ENCODE measurements around the gene CYBC1. TPM values are rescaled to one million over a fixed set of nuclear protein-coding genes. Genes with fewer than 3 reads are reported as not detected.

The CYBC1 gene
- polyA plus RNA-seq (2013, experiment 1 of 2): 42.0 TPM
- polyA plus RNA-seq (2013, experiment 2 of 2): 41.3 TPM

DNA sequence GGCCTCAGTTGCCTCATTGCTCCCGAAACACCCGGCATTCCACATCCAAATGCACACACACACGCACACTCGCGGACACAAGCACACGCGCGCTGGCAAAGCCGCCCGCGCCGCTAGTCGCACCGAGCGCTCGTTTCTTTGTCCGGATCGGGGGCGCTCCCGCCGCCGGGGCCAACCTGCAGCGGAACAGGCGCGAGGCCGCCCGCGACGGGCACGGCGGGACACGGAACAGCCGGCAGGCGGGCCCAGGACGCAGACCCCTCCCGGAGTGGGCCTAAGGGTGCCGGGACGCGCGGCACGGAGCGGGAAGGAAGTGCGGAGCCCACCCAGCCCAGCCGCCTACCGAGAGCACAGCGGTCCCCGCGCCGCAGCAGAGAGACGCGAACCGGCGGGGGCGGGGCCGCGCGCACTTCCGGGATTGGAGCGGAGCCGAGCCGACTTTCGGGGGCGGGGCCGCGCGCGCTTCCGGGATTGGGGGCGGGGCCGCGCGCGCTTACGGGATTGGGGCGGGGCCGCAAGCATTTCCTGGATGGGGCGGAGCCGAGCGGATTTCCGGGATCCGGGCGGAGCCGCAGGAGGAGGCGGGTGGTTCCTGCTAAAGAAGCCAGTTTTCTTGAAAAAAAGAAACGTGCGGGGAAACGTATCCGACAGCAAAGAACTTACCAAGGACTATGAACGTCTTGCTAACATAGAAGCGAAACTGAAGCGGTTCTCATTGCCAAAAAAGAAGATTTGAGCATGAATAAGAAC, at the start of gene CYBC1:
Gene CYBC1 (minus strand): TSS at position 396 of the 750 bp plus-strand sequence. CDS start 1,498 bp downstream, outside the sequence.
- Histone ChIP-seq H3K4me1 (ENCODE audit: control insufficient read depth in 2 of 2, insufficient read depth in 1 of 2, low read depth in 1 of 2, low read length in 2 of 2) (peaks cover 10 to 16% of the 10 kb centered on the region in 2 donors), H3K4ac (ENCODE audit: low read length) (peak within 1 kb of the TSS; percentile 66), H3K9ac (ENCODE audit: low read depth, low read length, poor library complexity) (peak within 1 kb of the TSS; percentile 96), H3K27ac (replicated peaks; ENCODE audit: low read length) (peak within 1 kb of the TSS; percentile 27), H2BK5ac (ENCODE audit: low read length) (peak within 1 kb of the TSS; percentile 87), H3K4me3 (ENCODE audit: low read length in 2 of 2) (peak within 1 kb of the TSS; percentile 91 to 99), H2BK12ac (ENCODE audit: low read length) (peak within 1 kb of the TSS; percentile 63), H3K79me1 (ENCODE audit: low read depth, low read length) (peaks cover 19% of the 10 kb centered on the region), H4K8ac (ENCODE audit: low read depth, low read length) (no peak within 1 kb of the TSS), H4K91ac (ENCODE audit: low read depth, low read length, poor library complexity) (no peak within 1 kb of the TSS), H2BK15ac (ENCODE audit: low read length) (no peak within 1 kb of the TSS), H2BK120ac (ENCODE audit: low read depth, low read length) (no peak within 1 kb of the TSS), H3K18ac (ENCODE audit: low read length) (peak within 1 kb of the TSS; percentile 99), H3K23ac (ENCODE audit: low read depth, low read length, poor library complexity) (peak within 1 kb of the TSS; percentile 89), H2AK5ac (ENCODE audit: low read depth, low read length) (peak within 1 kb of the TSS; percentile 96), H2AFZ (ENCODE audit: low read length) (peak within 1 kb of the TSS; percentile 93), H3K14ac (ENCODE audit: low read length) (peak within 1 kb of the TSS; percentile 94), H3K4me2 (ENCODE audit: insufficient read depth, low read length, poor library complexity, severe bottlenecking) (peak within 1 kb of the TSS; percentile 64), H3K27me3 (ENCODE audit: control insufficient read depth in 3 of 3, insufficient read depth in 3 of 3, low read depth in 1 of 3, low read length in 3 of 3) (no peaks in the 10 kb centered on the region), H3K9me3 (replicated peaks in 1 of 2; ENCODE audit: control insufficient read depth in 2 of 2, insufficient read depth in 1 of 2, low read depth in 1 of 2, low read length in 2 of 2) (peaks cover 2 to 13% of the 10 kb centered on the region in 2 donors), H3K36me3 (replicated peaks in 1 of 2; ENCODE audit: control insufficient read depth in 2 of 2, insufficient read depth in 2 of 2, low read length in 2 of 2) (peaks cover 4 to 31% of the 10 kb centered on the region in 2 donors)
- peak; percentile 92 for DNase-seq (ENCODE audit: low spot score)
- no CpG with 5 or more reads among the region's 91 CpGs for WGBS, 2 donors (ENCODE audit: extremely low coverage in 2 of 2, insufficient read length in 2 of 2, insufficient replicate concordance in 1 of 2)

- DNase-seq (ENCODE audit: low spot score): peak; percentile 40
- no peak overlapping the region for H3K23ac ChIP-seq (ENCODE audit: low read depth, low read length, poor library complexity)
- peaks cover 0 to 10% of the 10 kb centered on the region in 2 donors for H3K4me1 ChIP-seq (ENCODE audit: control insufficient read depth in 2 of 2, insufficient read depth in 1 of 2, low read depth in 1 of 2, low read length in 2 of 2)
- peak overlapping the region; percentile 32 for H3K9ac ChIP-seq (ENCODE audit: low read depth, low read length, poor library complexity)
- peak overlapping the region; percentile 87 for H2AFZ ChIP-seq (ENCODE audit: low read length)
- H4K8ac ChIP-seq (ENCODE audit: low read depth, low read length): no peak overlapping the region
- no peaks in the 10 kb centered on the region for H3K9me3 ChIP-seq (replicated peaks in 1 of 2; ENCODE audit: control insufficient read depth in 2 of 2, insufficient read depth in 1 of 2, low read depth in 1 of 2, low read length in 2 of 2)
- H3K4me3 ChIP-seq (ENCODE audit: low read length in 2 of 2): peak overlapping the region; percentile 56 to 79
- H4K91ac ChIP-seq (ENCODE audit: low read depth, low read length, poor library complexity): no peak overlapping the region
- H3K4me2 ChIP-seq (ENCODE audit: insufficient read depth, low read length, poor library complexity, severe bottlenecking): peak overlapping the region; percentile 87
- H3K36me3 ChIP-seq (replicated peaks in 1 of 2; ENCODE audit: control insufficient read depth in 2 of 2, insufficient read depth in 2 of 2, low read length in 2 of 2): no peaks in the 10 kb centered on the region
- no peak overlapping the region for H2BK15ac ChIP-seq (ENCODE audit: low read length)
- no peak overlapping the region for H2AK5ac ChIP-seq (ENCODE audit: low read depth, low read length)
- peak overlapping the region; percentile 87 for H3K18ac ChIP-seq (ENCODE audit: low read length)
- WGBS, 2 donors (ENCODE audit: extremely low coverage in 2 of 2, insufficient read length in 2 of 2, insufficient replicate concordance in 1 of 2): no CpG with 5 or more reads among the region's 66 CpGs
- H2BK12ac ChIP-seq (ENCODE audit: low read length): no peak overlapping the region
- peak overlapping the region; percentile 63 for H2BK120ac ChIP-seq (ENCODE audit: low read depth, low read length)
- no peak overlapping the region for H3K4ac ChIP-seq (ENCODE audit: low read length)
- H3K27me3 ChIP-seq (ENCODE audit: control insufficient read depth in 3 of 3, insufficient read depth in 3 of 3, low read depth in 1 of 3, low read length in 3 of 3): peaks cover 0 to 8% (median 0%) of the 10 kb centered on the region in 3 experiments
- no peak overlapping the region for H3K14ac ChIP-seq (ENCODE audit: low read length)
- no peak overlapping the region for H2BK5ac ChIP-seq (ENCODE audit: low read length)
- H3K27ac ChIP-seq (replicated peaks; ENCODE audit: low read length): no peak overlapping the region
- no peaks in the 10 kb centered on the region for H3K79me1 ChIP-seq (ENCODE audit: low read depth, low read length)
These were observed 47.2 kb upstream of the CYBC1 start for GRCh38 chr17:82497483-82498405.

GRCh38 chr17:82496529-82497434, 46.2 kb upstream of the CYBC1 start:
- Histone ChIP-seq H2AFZ (ENCODE audit: low read length) (peak overlapping the region; percentile 94), H2AK5ac (ENCODE audit: low read depth, low read length) (peak overlapping the region; percentile 1), H3K14ac (ENCODE audit: low read length) (no peak overlapping the region), H2BK12ac (ENCODE audit: low read length) (no peak overlapping the region), H3K4me3 (ENCODE audit: low read length in 2 of 2) (peak overlapping the region; percentile 56 to 84), H4K8ac (ENCODE audit: low read depth, low read length) (no peak overlapping the region), H3K4me2 (ENCODE audit: insufficient read depth, low read length, poor library complexity, severe bottlenecking) (peak overlapping the region; percentile 96), H3K27me3 (ENCODE audit: control insufficient read depth in 3 of 3, insufficient read depth in 3 of 3, low read depth in 1 of 3, low read length in 3 of 3) (peaks cover 0 to 8% (median 0%) of the 10 kb centered on the region in 3 experiments), H3K9ac (ENCODE audit: low read depth, low read length, poor library complexity) (peak overlapping the region; percentile 96), H3K4me1 (ENCODE audit: control insufficient read depth in 2 of 2, insufficient read depth in 1 of 2, low read depth in 1 of 2, low read length in 2 of 2) (peaks cover 0 to 10% of the 10 kb centered on the region in 2 donors), H3K27ac (replicated peaks; ENCODE audit: low read length) (no peak overlapping the region), H3K23ac (ENCODE audit: low read depth, low read length, poor library complexity) (peak overlapping the region; percentile 76), H2BK5ac (ENCODE audit: low read length) (peak overlapping the region; percentile 39), H2BK15ac (ENCODE audit: low read length) (no peak overlapping the region), H3K18ac (ENCODE audit: low read length) (peak overlapping the region; percentile 6), H3K36me3 (replicated peaks in 1 of 2; ENCODE audit: control insufficient read depth in 2 of 2, insufficient read depth in 2 of 2, low read length in 2 of 2) (no peaks in the 10 kb centered on the region), H4K91ac (ENCODE audit: low read depth, low read length, poor library complexity) (no peak overlapping the region), H3K79me1 (ENCODE audit: low read depth, low read length) (no peaks in the 10 kb centered on the region), H3K9me3 (replicated peaks in 1 of 2; ENCODE audit: control insufficient read depth in 2 of 2, insufficient read depth in 1 of 2, low read depth in 1 of 2, low read length in 2 of 2) (no peaks in the 10 kb centered on the region), H3K4ac (ENCODE audit: low read length) (no peak overlapping the region), H2BK120ac (ENCODE audit: low read depth, low read length) (no peak overlapping the region)
- no CpG with 5 or more reads among the region's 83 CpGs for WGBS, 2 donors (ENCODE audit: extremely low coverage in 2 of 2, insufficient read length in 2 of 2, insufficient replicate concordance in 1 of 2)
- DNase-seq (ENCODE audit: low spot score): peak; percentile 87

All from neuronal stem cell (in vitro differentiated cells).